Stimulated activated CD8-positive, alpha-beta memory T cell treated with anti-CD3 and anti-CD28 coated beads, Interleukin-15, amount 100 ng/mL, for 24 hours (primary cell): ENCODE results near the gene OSCP1.

ENCODE experiments used
- DNase-seq: peaks from one replicate; pipeline ENCODE4 v3.0.0-alpha.2; 2020; ENCODE audit warnings: low read depth

Gene OSCP1

GRCh38 chr1:36447450-36447849 is 2.8 kb downstream of the OSCP1 start:
- no peak for DNase-seq

GRCh38 chr1:36446746-36447145 is 3.5 kb downstream of the OSCP1 start:
- DNase-seq = no peak

GRCh38 chr1:36446271-36446670 is 4.0 kb downstream of the OSCP1 start:
- no peak for DNase-seq

GRCh38 chr1:36443297-36443696 is 7.0 kb downstream of the OSCP1 start:
- no peak for DNase-seq

GRCh38 chr1:36442337-36442736 is 7.9 kb downstream of the OSCP1 start:
- no peak for DNase-seq

GRCh38 chr1:36440646-36441045 is 9.6 kb downstream of the OSCP1 start:
- DNase-seq = no peak

- no peak for DNase-seq
These were observed 10.2 kb downstream of the OSCP1 start for GRCh38 chr1:36440044-36440443.

- no peak for DNase-seq
These were observed 11.5 kb downstream of the OSCP1 start for GRCh38 chr1:36438715-36439114.

GRCh38 chr1:36436821-36437220 is 13.4 kb downstream of the OSCP1 start:
- DNase-seq = no peak

- no peak for DNase-seq
These were observed 17.1 kb downstream of the OSCP1 start for GRCh38 chr1:36433102-36433501.

GRCh38 chr1:36432616-36433015 is 17.6 kb downstream of the OSCP1 start:
- no peak for DNase-seq

GRCh38 chr1:36425791-36426190 is 24.5 kb downstream of the OSCP1 start:
- DNase-seq = no peak

GRCh38 chr1:36421649-36422048 is 28.6 kb downstream of the OSCP1 start:
- DNase-seq = no peak

GRCh38 chr1:36420836-36421317 is 29.4 kb downstream of the OSCP1 start:
- peak; percentile 91 for DNase-seq

GRCh38 chr1:36420409-36420808 is 29.8 kb downstream of the OSCP1 start:
- no peak for DNase-seq

- no peak for DNase-seq
These were observed 30.7 kb downstream of the OSCP1 start for GRCh38 chr1:36419569-36419968.

GRCh38 chr1:36419140-36419539 is 31.1 kb downstream of the OSCP1 start:
- no peak for DNase-seq

- DNase-seq = no peak
These were observed 32.3 kb downstream of the OSCP1 start for GRCh38 chr1:36417931-36418330.

GRCh38 chr1:36415661-36416326 is 34.5 kb downstream of the OSCP1 start:
- DNase-seq = no peak

GRCh38 chr1:36414384-36414783 is 35.9 kb downstream of the OSCP1 start:
- DNase-seq = no peak

GRCh38 chr1:36411674-36412648 is 38.3 kb downstream of the OSCP1 start:
- no peak for DNase-seq

- DNase-seq = no peak
These were observed 41.8 kb downstream of the OSCP1 start for GRCh38 chr1:36408479-36408878.

- no peak for DNase-seq
These were observed 43.8 kb downstream of the OSCP1 start for GRCh38 chr1:36406440-36406839.
